Activated CD8-positive, alpha-beta memory T cell treated with anti-CD3 and anti-CD28 coated beads for 36 hours (primary cell): ENCODE results near the gene POLR1D. TPM values are rescaled to one million over a fixed set of nuclear protein-coding genes. Genes with fewer than 3 reads are reported as not detected.

Experiments used
- CTCF ChIA-PET: fragments of 350-600 bp; sonication (Branson Sonifier 250); formaldehyde crosslinking; loops from one replicate; lab custom pipeline; 2021; ENCODE audit warnings: antibody characterized with exemption; lab: Charles Lee
- POLR2A ChIA-PET: fragments of 350-600 bp; sonication (Branson Sonifier 250); formaldehyde crosslinking; loops from one replicate; lab custom pipeline; 2021; ENCODE audit warnings: antibody characterized with exemption; lab: Charles Lee
- total RNA-seq, 2 experiments: library from RNA; stranded (reverse); gene quantifications; one replicate each; pipeline ENCODE4 v1.2.3, GENCODE V29; 2021

The POLR1D gene
- total RNA-seq, 2 experiments from 2014 or later, result 131 to 135 TPM

DNA sequence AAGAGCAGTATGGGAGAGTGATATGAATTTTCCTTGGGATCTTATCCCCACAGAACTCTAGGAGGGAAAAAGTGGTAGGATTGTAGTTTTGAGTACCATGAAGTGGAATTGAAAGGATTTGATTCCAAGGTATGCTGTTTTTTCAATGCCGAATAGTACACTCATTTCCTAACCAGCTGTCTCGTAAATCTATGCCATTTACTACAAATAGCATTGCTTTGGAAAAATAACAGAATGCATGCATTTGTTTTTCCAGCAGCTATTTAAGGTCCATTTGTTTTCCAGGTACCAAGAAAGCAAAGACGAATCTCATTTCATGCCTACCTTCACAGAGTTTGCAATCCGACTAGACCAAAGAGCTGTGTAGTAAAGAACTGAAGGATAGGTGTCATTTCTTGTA lies 10.5 kb downstream of the POLR1D start:
- POLR2A ChIA-PET, result interaction anchor here (0.6 kb wide), 1 partner anchor 1086 kb away, joined by 3 read pairs; the partner anchor contains the start of gene SLC46A3

DNA sequence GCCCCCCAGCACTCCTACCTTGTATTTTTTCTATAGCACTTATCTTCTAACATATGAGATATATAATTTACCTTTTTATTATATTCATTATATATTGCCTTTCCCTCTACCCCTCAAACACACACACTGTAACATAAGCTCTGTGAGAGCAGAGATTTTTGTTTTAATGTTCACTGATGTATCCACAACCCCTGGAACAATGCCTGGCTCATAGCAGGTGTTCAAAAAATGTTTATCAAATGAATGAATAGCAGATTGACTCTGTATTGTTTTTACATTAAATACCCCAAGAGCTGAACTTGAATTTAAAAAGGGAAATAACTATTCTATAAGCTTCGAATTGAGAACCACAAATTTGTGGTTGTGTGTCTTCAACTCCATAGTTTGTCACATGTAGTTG lies 11.0 kb downstream of the POLR1D start:
- POLR2A ChIA-PET, result interaction anchor here (0.6 kb wide), 1 partner anchor 1086 kb away, joined by 3 read pairs; the partner anchor contains the start of gene SLC46A3
- CTCF ChIA-PET, result interaction anchor here (1.0 kb wide), 1 partner anchor 16 kb away, joined by 3 read pairs; no protein-coding TSS in a partner anchor

More for the DNA sequence above, 10.5 kb downstream of the POLR1D start:
- CTCF ChIA-PET, result interaction anchor here (1.0 kb wide), 1 partner anchor 16 kb away, joined by 3 read pairs; no protein-coding TSS in a partner anchor

DNA sequence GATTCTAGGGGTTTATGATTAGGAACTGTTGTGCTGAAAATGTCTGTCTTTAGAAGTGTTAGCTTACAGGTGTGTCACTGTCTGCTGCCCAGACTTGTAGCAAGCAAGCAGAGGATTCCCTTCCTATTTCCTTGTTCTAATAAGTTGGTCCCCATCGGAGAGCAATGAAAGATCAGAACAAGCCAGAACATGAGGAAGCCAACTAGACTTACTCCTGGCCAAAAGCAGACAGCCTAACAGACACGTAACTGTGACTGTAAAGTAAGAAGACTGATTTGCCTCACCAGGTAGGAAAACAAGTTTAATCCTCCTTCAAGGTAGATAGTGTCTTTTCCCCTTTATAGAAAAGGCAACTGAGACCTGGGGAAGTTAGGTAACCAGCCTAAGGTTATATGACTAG lies 12.5 kb downstream of the POLR1D start:
- ChIA-PET CTCF (no interaction called here), POLR2A (interaction anchor here (1.2 kb wide), 1 partner anchor 13 kb away, joined by 4 read pairs; no protein-coding TSS in a partner anchor)

DNA sequence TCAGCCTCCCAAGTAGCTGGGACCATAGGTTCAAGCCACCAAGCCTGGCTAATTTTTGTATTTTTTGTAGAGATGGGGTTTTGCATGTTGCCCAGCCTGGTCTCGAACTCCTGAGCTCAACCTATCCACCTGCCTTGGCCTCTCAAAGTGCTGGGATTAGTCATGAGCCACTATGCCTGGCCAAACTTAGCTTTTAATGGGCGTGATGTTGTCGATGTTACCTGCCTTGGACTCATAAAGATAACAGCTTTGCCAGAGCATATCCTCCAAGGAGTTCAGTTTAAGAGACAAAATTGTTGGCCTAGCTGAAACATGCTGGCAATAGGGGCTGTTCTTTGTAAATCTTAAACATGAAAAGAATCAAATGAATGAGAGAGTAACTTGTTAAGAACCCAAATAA lies 13.1 kb downstream of the POLR1D start:
- POLR2A ChIA-PET, result interaction anchor here (0.7 kb wide), 1 partner anchor 53 kb away, joined by 11 read pairs; no protein-coding TSS in a partner anchor
- CTCF ChIA-PET, result no interaction called here

DNA sequence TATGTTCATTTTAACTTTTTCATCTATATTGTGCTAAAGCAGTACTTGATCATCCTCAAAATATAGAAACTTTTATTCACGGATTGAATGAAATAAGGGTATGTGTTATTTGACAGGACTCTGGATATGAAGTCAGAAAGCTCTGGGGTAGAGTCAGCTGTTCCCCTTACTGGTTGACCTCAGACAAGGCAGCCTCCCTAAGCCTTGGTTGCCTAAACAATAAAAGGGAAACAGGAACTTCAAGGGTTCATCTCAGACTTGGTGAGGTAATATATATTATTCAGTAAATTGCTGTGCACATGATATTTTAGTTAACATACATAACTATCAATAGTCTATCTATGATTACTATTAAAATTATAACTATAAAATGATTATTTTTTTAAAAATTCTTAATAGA lies 13.6 kb downstream of the POLR1D start:
- CTCF ChIA-PET, result no interaction called here
- POLR2A ChIA-PET, result interaction anchor here (0.7 kb wide), 1 partner anchor 54 kb away, joined by 11 read pairs; no protein-coding TSS in a partner anchor

DNA sequence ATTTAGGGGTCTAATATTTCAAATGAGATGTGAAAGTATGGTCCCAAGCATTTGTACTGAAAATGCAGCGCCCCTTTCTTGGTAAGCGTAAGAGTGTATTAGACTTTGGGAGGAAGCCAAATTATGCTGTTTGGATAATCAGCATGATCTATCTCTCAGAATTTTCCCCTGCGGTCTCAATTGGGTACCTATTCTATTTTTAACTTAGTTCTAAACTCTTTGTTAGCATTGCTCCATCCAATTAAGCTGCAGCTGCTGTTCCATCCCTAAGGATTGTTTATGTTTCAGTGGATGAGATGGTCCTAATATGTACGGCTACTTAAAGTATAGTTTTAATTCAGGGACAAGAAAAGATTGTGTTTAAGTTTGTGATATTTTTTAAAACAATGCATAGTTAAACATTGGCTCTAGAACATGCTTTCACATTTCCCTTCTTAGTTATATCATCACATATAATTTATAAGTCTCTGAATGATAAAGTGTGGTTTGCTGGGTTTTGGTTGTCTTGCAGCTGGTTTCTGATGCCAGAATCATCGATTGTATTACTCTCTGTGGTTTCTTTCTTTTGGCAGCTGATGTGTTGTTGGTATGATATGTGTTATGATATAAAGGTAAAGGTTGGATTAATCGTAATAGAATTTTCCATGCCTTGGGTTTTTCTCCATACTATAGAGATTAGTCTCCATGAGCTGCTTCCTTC lies 15.0 kb downstream of the POLR1D start:
- ChIA-PET CTCF (interaction anchor here (0.8 kb wide), 1 partner anchor 190 kb away, joined by 3 read pairs; no protein-coding TSS in a partner anchor), POLR2A (no interaction called here)

DNA sequence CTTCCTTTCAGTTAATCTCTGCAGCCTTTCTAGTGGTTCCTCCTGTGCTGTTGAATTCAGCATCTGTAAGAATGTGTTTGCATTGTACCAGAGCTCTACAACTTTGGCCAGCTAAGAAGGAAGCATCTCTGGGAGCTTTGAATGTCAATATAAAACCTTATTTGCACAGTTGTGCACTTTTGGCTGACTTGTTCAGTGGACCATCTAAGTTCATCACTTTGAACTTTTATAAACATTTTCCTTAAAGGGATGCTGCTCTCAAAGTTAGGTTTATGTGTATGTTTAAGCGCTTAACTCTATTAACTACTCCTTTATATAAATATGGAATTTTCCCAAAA lies 15.6 kb downstream of the POLR1D start:
- CTCF ChIA-PET, result interaction anchor here (0.8 kb wide), 1 partner anchor 189 kb away, joined by 3 read pairs; no protein-coding TSS in a partner anchor
- POLR2A ChIA-PET, result no interaction called here

DNA sequence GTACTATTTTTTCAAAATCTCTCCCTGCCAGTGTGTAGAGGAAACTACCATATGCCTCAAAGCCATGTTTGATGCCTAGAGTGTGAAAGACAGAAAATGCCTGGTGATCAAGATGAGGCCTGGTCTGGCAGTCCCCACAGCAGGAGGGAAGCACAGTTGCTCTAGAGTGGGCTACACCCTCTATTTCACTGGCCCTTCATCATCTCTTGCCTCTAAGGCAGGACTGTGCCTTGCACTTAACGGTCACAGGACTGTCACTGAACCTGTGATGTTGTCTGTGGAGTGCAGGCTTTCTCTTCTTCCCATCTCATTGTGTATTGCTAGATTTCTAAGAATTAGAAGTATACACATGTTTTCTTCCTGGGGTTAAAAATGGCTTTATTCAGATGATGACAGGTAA lies 16.3 kb downstream of the POLR1D start:
- ChIA-PET POLR2A (interaction anchor here (0.5 kb wide), 1 partner anchor 13 kb away, joined by 3 read pairs; no protein-coding TSS in a partner anchor), CTCF (no interaction called here)

DNA sequence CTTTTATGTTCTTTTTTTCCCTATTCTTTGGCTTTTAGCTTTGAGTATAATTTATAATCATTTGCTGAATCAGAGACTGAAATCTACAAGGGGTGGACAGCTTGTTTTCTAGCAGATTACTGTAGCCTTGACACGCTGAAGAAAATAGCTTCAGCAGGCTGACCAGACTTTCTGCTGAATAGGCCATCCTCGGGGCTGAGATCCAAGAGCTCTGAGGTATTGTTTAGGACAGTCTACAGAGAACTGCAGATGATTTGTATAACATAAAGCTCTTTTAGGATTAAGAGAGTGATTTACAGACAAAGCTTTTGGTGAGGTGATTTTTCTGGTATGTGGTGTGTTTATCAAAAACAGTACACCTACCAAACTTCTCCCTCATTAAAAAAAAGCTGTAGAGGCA lies 16.8 kb downstream of the POLR1D start:
- POLR2A ChIA-PET, result interaction anchor here (0.5 kb wide), 1 partner anchor 13 kb away, joined by 3 read pairs; no protein-coding TSS in a partner anchor

DNA sequence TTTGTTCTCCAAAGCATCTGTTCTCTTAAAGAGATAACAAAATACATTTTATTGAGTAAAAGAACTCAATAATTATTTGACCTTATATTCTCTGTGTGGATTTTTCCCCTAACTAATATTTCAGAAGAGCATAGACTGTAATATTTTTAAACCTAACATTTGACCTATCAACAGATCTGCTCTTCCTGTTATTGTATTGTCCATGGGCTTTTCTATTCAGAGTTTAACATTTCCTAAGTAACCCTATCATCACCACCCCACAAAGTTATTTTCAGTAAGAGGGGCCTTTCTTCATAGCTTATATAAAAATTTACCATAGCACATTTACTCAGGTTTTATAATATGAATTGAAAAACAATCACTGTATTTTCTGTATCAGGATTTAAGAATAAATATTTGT lies 17.5 kb downstream of the POLR1D start:
- POLR2A ChIA-PET, result interaction anchor here (0.6 kb wide), 1 partner anchor 14 kb away, joined by 6 read pairs; no protein-coding TSS in a partner anchor
- CTCF ChIA-PET, result no interaction called here

More for the DNA sequence above, 16.8 kb downstream of the POLR1D start:
- CTCF ChIA-PET, result no interaction called here

DNA sequence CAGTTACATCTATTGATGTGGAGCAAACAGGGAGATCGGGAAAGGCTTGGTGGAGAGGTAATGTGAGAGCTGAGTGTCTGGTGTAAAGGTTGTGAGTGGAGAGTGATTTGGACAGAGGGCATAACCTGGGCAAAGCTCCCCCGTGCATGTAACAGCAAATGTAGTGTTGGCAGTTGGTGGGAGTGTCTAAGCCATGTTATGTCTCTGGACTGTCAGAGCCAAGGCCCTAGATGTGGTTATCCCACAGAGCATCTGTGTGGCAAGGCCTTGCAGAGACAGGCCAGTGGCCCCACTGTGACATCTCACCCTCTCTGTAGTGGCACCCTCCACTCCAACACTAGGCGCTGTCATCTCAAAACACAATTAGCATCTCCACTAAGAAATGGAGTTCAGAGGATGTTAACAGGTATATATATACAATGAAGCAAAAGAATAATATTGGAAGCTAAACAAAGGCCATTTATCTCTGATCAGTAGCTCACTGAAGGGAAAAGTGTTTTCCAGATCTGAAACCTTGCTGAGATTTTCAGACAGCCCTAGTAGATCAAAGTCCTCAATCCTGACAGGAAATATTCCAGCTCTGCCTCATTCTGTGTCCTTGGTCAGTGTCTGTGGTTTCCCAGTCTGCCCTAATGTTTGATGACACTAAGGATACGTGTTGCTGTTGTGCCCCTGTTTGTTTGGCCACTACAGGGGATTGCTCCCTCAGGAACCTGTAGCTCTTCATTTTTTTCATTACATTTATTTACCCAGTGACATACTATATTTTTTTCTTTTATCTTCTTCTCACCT lies 20.2 kb downstream of the POLR1D start:
- ChIA-PET CTCF (interaction anchor here (1.1 kb wide), 1 partner anchor 213 kb away, joined by 3 read pairs; no protein-coding TSS in a partner anchor), POLR2A (no interaction called here)

DNA sequence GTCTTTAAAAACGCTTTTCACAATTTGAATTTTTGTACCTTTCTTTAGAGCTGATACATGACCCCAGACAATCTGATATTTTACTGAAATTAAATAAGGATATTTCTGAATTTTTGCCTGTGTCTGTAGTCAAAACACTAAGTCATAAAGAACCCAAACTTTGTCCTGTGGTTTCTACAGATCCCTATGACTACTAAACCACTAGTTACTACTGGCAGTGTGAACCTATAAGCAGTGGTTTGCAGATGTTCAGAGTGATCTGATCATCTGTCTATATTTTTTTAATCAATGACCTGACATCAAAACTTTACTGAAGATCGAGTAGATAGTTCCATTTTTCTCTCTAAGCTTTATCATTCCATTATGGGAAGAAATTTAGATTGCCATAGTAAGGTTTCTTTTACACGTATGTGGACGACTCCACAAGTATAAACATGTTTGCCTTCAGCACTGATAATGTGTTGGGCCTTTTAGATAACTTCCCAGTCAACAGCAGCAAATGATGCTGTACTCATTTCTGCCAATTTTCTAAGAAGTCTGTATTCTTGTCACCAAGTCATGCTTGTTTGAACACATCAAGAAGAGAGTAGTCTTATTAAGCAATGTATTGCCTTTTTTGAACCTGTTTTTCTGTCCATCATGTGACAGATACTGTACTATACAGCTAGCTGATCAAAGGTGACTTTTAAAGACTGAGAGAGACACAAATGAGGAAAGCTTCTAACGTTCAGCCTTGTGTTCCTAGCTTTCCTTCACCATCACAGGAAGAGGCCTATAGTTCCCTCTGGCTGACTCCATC lies 21.8 kb downstream of the POLR1D start:
- CTCF ChIA-PET, result interaction anchor here (1.2 kb wide), 1 partner anchor 23 kb away, joined by 3 read pairs; the partner anchor contains the start of gene LNX2
- POLR2A ChIA-PET, result no interaction called here

DNA sequence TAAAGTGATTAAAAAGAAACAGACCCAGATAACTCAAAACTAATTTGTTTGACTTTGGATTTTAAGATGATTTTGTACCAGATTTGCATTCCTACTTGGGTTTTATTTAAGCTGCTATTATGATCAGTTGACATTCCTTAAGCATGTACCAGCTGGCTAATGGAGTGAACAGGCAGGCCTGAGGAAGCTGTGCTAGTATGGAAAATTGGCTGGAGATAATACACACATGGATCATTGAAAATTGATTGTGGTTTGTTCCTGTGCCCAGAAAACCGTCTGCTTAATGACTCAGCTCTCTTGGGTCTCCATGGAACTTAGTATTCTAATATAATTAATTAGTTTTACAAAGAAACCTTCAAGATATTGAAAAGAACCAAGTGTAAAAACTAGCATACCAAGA lies 22.6 kb downstream of the POLR1D start:
- CTCF ChIA-PET, result no interaction called here
- POLR2A ChIA-PET, result no interaction called here

DNA sequence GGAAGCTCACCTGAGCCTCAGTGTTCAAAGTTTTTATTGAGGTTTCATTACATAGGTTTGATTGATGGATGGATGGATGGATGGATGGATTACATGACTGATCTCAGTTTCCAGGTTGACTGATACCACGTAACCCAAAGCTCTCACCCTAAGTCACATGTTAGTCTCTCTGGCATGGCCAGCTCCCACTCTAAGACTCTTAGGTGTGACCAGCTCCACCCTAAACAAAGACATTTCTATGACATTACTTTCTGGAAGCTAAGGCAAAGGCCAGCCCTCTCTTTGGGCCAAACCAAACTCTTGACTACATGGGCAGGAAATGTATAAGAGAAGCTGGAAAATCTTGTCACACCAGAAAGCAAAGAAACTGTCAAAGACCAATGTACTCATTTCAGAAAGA lies 28.6 kb downstream of the POLR1D start:
- POLR2A ChIA-PET, result no interaction called here
- CTCF ChIA-PET, result no interaction called here

DNA sequence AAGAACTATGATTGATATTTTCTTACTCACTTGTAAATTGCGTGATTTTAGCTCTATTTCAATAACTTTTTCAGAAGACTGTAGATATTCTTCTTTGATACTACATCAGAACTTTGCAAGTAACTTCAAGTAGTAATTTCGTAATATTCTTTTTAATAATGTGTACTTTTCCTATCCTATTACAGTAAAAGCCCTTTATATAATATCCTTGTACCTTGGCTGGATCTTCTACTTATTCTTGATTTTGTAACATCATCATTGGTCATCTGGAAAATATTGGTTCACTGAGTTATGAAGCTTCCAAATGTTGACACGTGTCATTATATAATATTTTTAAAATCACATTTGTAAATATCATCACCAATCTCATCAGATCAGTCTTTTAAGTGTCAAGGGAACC lies 32.4 kb downstream of the POLR1D start:
- CTCF ChIA-PET, result interaction anchor here (0.6 kb wide), 1 partner anchor 61 kb away, joined by 3 read pairs; no protein-coding TSS in a partner anchor
- POLR2A ChIA-PET, result no interaction called here

DNA sequence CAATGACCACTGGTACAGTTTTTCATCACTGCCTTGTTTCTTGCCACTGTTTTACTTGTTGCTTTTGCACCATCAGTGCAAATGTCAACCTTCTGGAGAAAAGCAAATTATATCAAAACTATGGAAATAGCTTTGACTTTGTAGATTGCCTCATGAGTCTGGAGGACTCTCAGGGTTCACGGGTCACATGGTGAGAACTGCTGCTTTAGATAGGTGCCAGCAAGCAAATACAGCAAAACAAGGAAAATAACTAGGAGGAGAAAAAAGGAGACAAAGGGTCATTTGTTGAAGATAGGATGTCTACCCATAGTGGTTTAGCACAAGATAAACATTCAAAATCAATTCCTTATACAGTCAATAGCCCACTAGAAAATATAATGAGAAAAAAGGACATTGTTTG lies 33.1 kb downstream of the POLR1D start:
- ChIA-PET POLR2A (no interaction called here), CTCF (no interaction called here)

DNA sequence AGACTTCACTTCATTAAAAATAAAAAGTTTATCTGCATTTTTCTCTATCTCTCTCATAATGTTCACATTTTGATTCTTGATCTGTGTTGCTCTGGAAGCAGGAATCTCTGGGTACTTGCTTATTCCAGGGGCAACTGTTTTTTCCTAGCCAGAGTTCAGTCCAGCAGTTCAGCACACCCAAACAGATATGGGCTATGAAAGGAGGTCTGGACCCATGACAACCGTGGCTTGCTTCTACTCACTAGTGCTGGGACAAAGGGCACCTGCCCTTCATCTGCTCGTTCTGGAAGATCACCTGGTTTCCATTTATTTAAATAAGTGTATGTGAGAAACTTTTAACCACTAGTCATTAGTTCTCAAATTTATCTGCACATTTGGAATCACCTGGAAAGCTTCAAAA lies 36.0 kb downstream of the POLR1D start:
- ChIA-PET CTCF (no interaction called here), POLR2A (no interaction called here)

DNA sequence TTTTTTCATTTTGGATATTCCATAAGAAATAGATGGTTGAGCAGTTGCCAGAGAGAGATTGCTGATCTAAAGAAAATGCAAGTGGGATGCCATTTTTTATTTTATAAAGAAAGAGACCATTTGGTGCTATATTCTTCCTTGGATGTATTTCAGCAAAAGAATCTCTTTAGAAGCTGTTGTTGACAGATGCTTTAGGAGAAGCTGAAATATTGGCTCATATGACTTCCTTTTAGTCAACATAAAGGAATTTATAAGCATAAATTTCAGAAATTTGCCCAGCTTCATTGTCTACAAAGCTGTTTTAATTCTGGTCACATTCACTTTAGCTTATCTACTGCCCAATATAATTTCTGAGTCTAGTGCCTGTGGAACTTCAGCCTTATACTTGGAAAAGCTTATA lies 36.9 kb downstream of the POLR1D start:
- ChIA-PET POLR2A (no interaction called here), CTCF (no interaction called here)
